Mesenchymal stem cell (in vitro differentiated cells and primary cell): ENCODE measurements around the gene TRAF7.
A peak's percentile ranks its signal among the peaks of the same experiment; 100 is the strongest.

Experiments
- DNase-seq: peaks from one replicate; pipeline ENCODE4 v3.0.0-alpha.2; 2013
- H2AFZ ChIP-seq: one replicate; pipeline ENCODE4 v1.6.1; 2013; ENCODE audit warnings: low read depth, mild to moderate bottlenecking, control low read depth, inconsistent platforms, low read length, moderate library complexity
- H2AK5ac ChIP-seq: 2 replicates; pipeline ENCODE4 v1.6.1; 2013; ENCODE audit warnings: low read length, moderate library complexity, mild to moderate bottlenecking, inconsistent platforms; ENCODE audit not compliant: severe bottlenecking
- H2BK120ac ChIP-seq: one replicate; pipeline ENCODE4 v1.6.1; 2013; ENCODE audit warnings: low read depth, mild to moderate bottlenecking, inconsistent platforms, low read length, moderate library complexity
- H2BK12ac ChIP-seq, 2 experiments: one replicate each; pipeline ENCODE4 v1.6.1; 2013; ENCODE audit warnings: inconsistent platforms in 2 of 2, low read length in 2 of 2, mild to moderate bottlenecking in 2 of 2, moderate library complexity in 2 of 2, control low read depth in 1 of 2
- H2BK15ac ChIP-seq: one replicate; pipeline ENCODE4 v1.6.1; 2013; ENCODE audit warnings: mild to moderate bottlenecking, low read depth, inconsistent platforms; ENCODE audit not compliant: poor library complexity, severe bottlenecking
- H2BK5ac ChIP-seq: 2 replicates; pipeline ENCODE4 v1.6.1; 2013; ENCODE audit warnings: low read depth, mild to moderate bottlenecking, low read length, control low read depth, inconsistent platforms; ENCODE audit not compliant: poor library complexity, severe bottlenecking
- H3K14ac ChIP-seq, 2 experiments: one replicate each; pipeline ENCODE4 v1.6.1; 2013; ENCODE audit warnings: inconsistent platforms in 2 of 2, low read length in 2 of 2, control low read depth in 1 of 2, mild to moderate bottlenecking in 1 of 2, moderate library complexity in 1 of 2
- H3K18ac ChIP-seq, 2 experiments: one replicate each; pipeline ENCODE4 v1.6.1; 2013; ENCODE audit warnings: inconsistent platforms in 2 of 2, low read length in 2 of 2, control low read depth in 1 of 2, low read depth in 1 of 2, mild to moderate bottlenecking in 1 of 2
- H3K23ac ChIP-seq, 2 experiments: one replicate each; pipeline ENCODE4 v1.6.1; 2013; ENCODE audit warnings: inconsistent platforms in 2 of 2, low read length in 2 of 2, mild to moderate bottlenecking in 2 of 2, moderate library complexity in 2 of 2, control low read depth in 1 of 2
- H3K27ac ChIP-seq: 2 replicates; pipeline ENCODE4 v1.5.1; 2013; ENCODE audit warnings: mild to moderate bottlenecking, moderate library complexity, low read length, control low read depth, inconsistent platforms; ENCODE audit not compliant: poor library complexity, severe bottlenecking
- H3K27me3 ChIP-seq, 2 experiments: 2 replicates each; pipeline versions ENCODE4 v1.6.1 to v1.7.0; 2013; ENCODE audit warnings: low read length in 2 of 2, mild to moderate bottlenecking in 2 of 2, moderate library complexity in 2 of 2, control low read depth in 1 of 2, inconsistent platforms in 1 of 2; ENCODE audit not compliant: control insufficient read depth in 1 of 2, insufficient read depth in 1 of 2
- H3K36me3 ChIP-seq, 2 experiments: 2 replicates each; pipeline versions ENCODE4 v1.6.1 to v1.7.0; 2013; ENCODE audit warnings: low read length in 2 of 2, control low read depth in 1 of 2, inconsistent platforms in 1 of 2, low read depth in 1 of 2, mild to moderate bottlenecking in 1 of 2; ENCODE audit not compliant: insufficient read depth in 2 of 2, control insufficient read depth in 1 of 2
- H3K4ac ChIP-seq, 2 experiments: one replicate each; pipeline ENCODE4 v1.6.1; 2013; ENCODE audit warnings: inconsistent platforms in 2 of 2, low read length in 2 of 2, mild to moderate bottlenecking in 2 of 2, moderate library complexity in 2 of 2, control low read depth in 1 of 2, low read depth in 1 of 2
- H3K4me1 ChIP-seq: 2 replicates; pipeline ENCODE4 v1.6.1; 2013; ENCODE audit warnings: low read depth, low read length, control low read depth; ENCODE audit not compliant: control insufficient read depth, insufficient read depth
- H3K4me2 ChIP-seq: 2 replicates; pipeline ENCODE4 v1.6.1; 2013; ENCODE audit warnings: low read length, mild to moderate bottlenecking, inconsistent platforms; ENCODE audit not compliant: poor library complexity, severe bottlenecking
- H3K4me3 ChIP-seq, 2 experiments: 2 replicates each; pipeline versions ENCODE4 v1.5.1 to v1.7.0; 2013; ENCODE audit warnings: low read length in 2 of 2, mild to moderate bottlenecking in 2 of 2, control low read depth in 1 of 2, low read depth in 1 of 2; ENCODE audit not compliant: insufficient read depth in 1 of 2
- H3K79me1 ChIP-seq: replicated peaks from 2 replicates; pipeline ENCODE4 v1.6.1; 2013; ENCODE audit warnings: mild to moderate bottlenecking, control low read depth, low read length, inconsistent platforms; ENCODE audit not compliant: poor library complexity, severe bottlenecking
- H3K9ac ChIP-seq: 2 replicates; pipeline ENCODE4 v1.7.0; 2013; ENCODE audit warnings: mild to moderate bottlenecking, low read length, moderate library complexity
- H3K9me3 ChIP-seq: 2 replicates; pipeline ENCODE4 v1.7.0; 2013; ENCODE audit warnings: mild to moderate bottlenecking, low read length; ENCODE audit not compliant: control insufficient read depth
- H4K8ac ChIP-seq: one replicate; pipeline ENCODE4 v1.6.1; 2013; ENCODE audit warnings: inconsistent platforms, mild to moderate bottlenecking, low read length, moderate library complexity
- H4K91ac ChIP-seq: one replicate; pipeline ENCODE4 v1.6.1; 2013; ENCODE audit warnings: mild to moderate bottlenecking, low read length, inconsistent platforms
- WGBS: methylation state at CpG from one replicate; pipeline ENCODE4 v1.1.7; 2013; ENCODE audit warnings: mixed read lengths; 5-methylcytosine and 5-hydroxymethylcytosine counted together

The TRAF7 gene

GRCh38 chr16:2152695-2153506, 2.7 kb upstream of the TRAF7 start:
- H2BK5ac ChIP-seq: peak overlapping the region; percentile 53
- H3K27me3 ChIP-seq: no peaks in the 10 kb centered on the region
- H3K36me3 ChIP-seq: peaks cover 26 to 43% of the 10 kb centered on the region in 2 experiments
- no peak overlapping the region for H2AFZ ChIP-seq
- peak overlapping the region; percentile 40 for H3K4me2 ChIP-seq
- H3K4ac ChIP-seq: peak overlapping the region; percentile 70 to 75
- peak overlapping the region; percentile 95 for H3K9ac ChIP-seq
- no peaks in the 10 kb centered on the region for H3K9me3 ChIP-seq
- DNase-seq: no peak
- peak overlapping the region in 1 of 2 experiments; percentile 93 for H3K23ac ChIP-seq
- no peak overlapping the region for H2BK120ac ChIP-seq
- peaks cover 65% of the 10 kb centered on the region for H3K4me1 ChIP-seq
- peak overlapping the region in 1 of 2 experiments; percentile 97 for H3K14ac ChIP-seq
- peak overlapping the region; percentile 56 for H3K27ac ChIP-seq
- peak overlapping the region; percentile 42 to 45 for H2BK12ac ChIP-seq
- H2BK15ac ChIP-seq: no peak overlapping the region
- H4K8ac ChIP-seq: peak overlapping the region; percentile 86
- H3K18ac ChIP-seq: peak overlapping the region; percentile 68 to 79
- H3K4me3 ChIP-seq: peak overlapping the region; percentile 45 to 97
- H4K91ac ChIP-seq: peak overlapping the region; percentile 76
- peak overlapping the region; percentile 77 for H2AK5ac ChIP-seq
- 36% methylated on average over 24 of the region's 25 CpGs for WGBS
- H3K79me1 ChIP-seq: peaks cover 2% of the 10 kb centered on the region

DNA sequence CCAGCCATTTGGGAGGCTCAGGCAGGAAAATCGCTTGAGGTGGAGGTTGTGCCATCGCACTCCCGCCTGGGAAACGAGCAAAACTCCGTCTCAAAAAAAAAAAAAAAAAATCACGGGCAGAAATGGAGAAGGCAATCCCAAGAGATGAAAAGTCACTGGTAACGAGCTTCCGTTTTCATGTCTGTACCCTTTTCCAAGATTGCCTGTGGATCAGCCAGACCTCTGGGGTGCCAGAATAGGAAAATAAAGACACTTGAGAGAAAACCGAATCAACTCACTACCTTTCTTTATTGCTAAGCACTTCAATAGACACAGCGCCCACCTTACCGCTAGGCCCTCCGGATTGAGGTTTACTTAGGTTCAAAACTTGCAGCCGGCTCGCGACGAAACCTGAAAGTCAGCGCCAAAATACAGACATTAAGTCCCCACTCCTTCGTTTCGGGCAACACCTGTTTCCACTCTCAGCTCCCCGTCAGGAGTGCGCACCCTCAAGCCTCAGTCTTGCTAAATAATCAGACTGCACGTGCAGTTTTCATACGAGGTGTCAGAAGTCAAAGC, 970 bp upstream of the TRAF7 start:
- H3K18ac ChIP-seq: peak overlapping the region; percentile 50 to 67
- H3K9me3 ChIP-seq: no peaks in the 10 kb centered on the region
- peak overlapping the region; percentile 50 for H3K27ac ChIP-seq
- H3K4ac ChIP-seq: peak overlapping the region in 1 of 2 experiments; percentile 2
- peak overlapping the region; percentile 71 for H4K91ac ChIP-seq
- H2BK15ac ChIP-seq: no peak overlapping the region
- peaks cover 28 to 53% of the 10 kb centered on the region in 2 experiments for H3K36me3 ChIP-seq
- peak overlapping the region in 1 of 2 experiments; percentile 84 for H3K14ac ChIP-seq
- no peak overlapping the region for H2BK5ac ChIP-seq
- no peak overlapping the region for H3K23ac ChIP-seq
- H2BK120ac ChIP-seq: no peak overlapping the region
- no peaks in the 10 kb centered on the region for H3K79me1 ChIP-seq
- H2AK5ac ChIP-seq: no peak overlapping the region
- H3K4me1 ChIP-seq: peaks cover 67% of the 10 kb centered on the region
- DNase-seq: no peak
- no peak overlapping the region for H2BK12ac ChIP-seq
- H3K27me3 ChIP-seq: no peaks in the 10 kb centered on the region
- H3K4me3 ChIP-seq: peak overlapping the region; percentile 84 to 97
- no peak overlapping the region for H4K8ac ChIP-seq
- H3K4me2 ChIP-seq: peak overlapping the region; percentile 40
- WGBS: 0% methylated on average over 23 of the region's 23 CpGs
- peak overlapping the region; percentile 95 for H3K9ac ChIP-seq
- H2AFZ ChIP-seq: no peak overlapping the region

- DNase-seq: peak; percentile 79
- Histone ChIP-seq H3K9me3 (no peaks in the 10 kb centered on the region), H3K36me3 (peaks cover 23 to 51% of the 10 kb centered on the region in 2 experiments), H3K4me1 (peaks cover 67% of the 10 kb centered on the region), H2BK12ac (peak overlapping the region in 1 of 2 experiments; percentile 40), H3K9ac (peak overlapping the region; percentile 98), H4K91ac (peak overlapping the region; percentile 53), H2BK120ac (peak overlapping the region; percentile 81), H2AK5ac (peak overlapping the region; percentile 64), H3K27ac (peak overlapping the region; percentile 78), H3K79me1 (no peaks in the 10 kb centered on the region), H3K4ac (peak overlapping the region; percentile 85 to 95), H3K4me2 (peak overlapping the region; percentile 89), H2BK5ac (no peak overlapping the region), H2BK15ac (no peak overlapping the region), H3K14ac (peak overlapping the region in 1 of 2 experiments; percentile 95), H3K23ac (peak overlapping the region; percentile 31 to 61), H3K4me3 (peak overlapping the region; percentile 84 to 95), H2AFZ (no peak overlapping the region), H3K18ac (peak overlapping the region; percentile 83 to 86), H3K27me3 (no peaks in the 10 kb centered on the region), H4K8ac (peak overlapping the region; percentile 48)
- 9% methylated on average over 35 of the region's 47 CpGs for WGBS
Measured at GRCh38 chr16:2155977-2156848, 631 bp downstream of the TRAF7 start.
